ENCODE measurements around the gene INTS6.

- TF ChIP-seq CTCF (conservative IDR thresholded peaks at IDR 0.05; ENCODE audit: low read depth, low read length) (no peak), POLR2A (IDR thresholded peaks at IDR 0.05; ENCODE audit: low read depth, low read length) (no peak), FOS (IDR thresholded peaks at IDR 0.05; ENCODE audit: low read depth, low read length) (no peak), BHLHE40 (IDR thresholded peaks at IDR 0.05; ENCODE audit: low read depth, low read length) (no peak), RCOR1 (IDR thresholded peaks at IDR 0.05; ENCODE audit: insufficient replicate concordance, low read length) (no peak), CHD1 (IDR thresholded peaks at IDR 0.05; ENCODE audit: low read depth, low read length) (no peak), SMC3 (IDR thresholded peaks at IDR 0.05; ENCODE audit: low read depth, low read length) (no peak)
Measured at GRCh38 chr13:51456510-51456909, 3.7 kb upstream of the INTS6 start.
